ENCODE data around the gene CNGA4. TPM values are rescaled to one million over a fixed set of nuclear protein-coding genes. Genes with fewer than 3 reads are reported as not detected.

CNGA4 gene
- total RNA-seq, 1 donor from 2014 or later: not detected

DNA sequence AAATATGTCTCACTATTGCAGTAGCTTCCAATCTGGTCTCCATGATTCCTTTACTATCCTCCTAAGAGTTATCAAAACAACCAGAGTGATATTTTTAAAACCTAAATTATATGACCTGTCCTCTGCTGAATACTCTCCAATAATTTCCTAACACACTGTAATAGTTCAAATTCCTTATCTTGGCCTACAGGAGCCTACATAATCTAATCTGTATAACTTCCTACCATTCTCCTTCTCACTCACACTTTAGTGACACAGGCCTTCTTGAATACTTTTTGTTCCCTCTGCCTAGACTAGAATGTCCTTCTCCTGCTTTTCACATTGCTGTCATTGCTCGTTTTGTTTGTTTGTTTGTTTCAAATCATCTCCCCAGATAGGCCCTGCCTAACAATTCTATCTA is 13.9 kb upstream of the CNGA4 start:
- no peak overlapping the region for H3K4me3 ChIP-seq
- peak overlapping the region; percentile 19 for H3K27ac ChIP-seq
- DNase-seq: no peak
- no peaks in the 10 kb centered on the region for H3K9me3 ChIP-seq
- H3K27me3 ChIP-seq: no peaks in the 10 kb centered on the region
- peaks cover 26% of the 10 kb centered on the region for H3K4me1 ChIP-seq
- intact Hi-C loops (cut with DNase I): no loop called here
- H3K36me3 ChIP-seq: peaks cover 45% of the 10 kb centered on the region
- no peak for ATAC-seq
- TF ChIP-seq, protein P1, sequence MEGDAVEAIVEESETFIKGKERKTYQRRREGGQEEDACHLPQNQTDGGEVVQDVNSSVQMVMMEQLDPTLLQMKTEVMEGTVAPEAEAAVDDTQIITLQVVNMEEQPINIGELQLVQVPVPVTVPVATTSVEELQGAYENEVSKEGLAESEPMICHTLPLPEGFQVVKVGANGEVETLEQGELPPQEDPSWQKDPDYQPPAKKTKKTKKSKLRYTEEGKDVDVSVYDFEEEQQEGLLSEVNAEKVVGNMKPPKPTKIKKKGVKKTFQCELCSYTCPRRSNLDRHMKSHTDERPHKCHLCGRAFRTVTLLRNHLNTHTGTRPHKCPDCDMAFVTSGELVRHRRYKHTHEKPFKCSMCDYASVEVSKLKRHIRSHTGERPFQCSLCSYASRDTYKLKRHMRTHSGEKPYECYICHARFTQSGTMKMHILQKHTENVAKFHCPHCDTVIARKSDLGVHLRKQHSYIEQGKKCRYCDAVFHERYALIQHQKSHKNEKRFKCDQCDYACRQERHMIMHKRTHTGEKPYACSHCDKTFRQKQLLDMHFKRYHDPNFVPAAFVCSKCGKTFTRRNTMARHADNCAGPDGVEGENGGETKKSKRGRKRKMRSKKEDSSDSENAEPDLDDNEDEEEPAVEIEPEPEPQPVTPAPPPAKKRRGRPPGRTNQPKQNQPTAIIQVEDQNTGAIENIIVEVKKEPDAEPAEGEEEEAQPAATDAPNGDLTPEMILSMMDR (IDR thresholded peaks at IDR 0.05): no peak

DNA sequence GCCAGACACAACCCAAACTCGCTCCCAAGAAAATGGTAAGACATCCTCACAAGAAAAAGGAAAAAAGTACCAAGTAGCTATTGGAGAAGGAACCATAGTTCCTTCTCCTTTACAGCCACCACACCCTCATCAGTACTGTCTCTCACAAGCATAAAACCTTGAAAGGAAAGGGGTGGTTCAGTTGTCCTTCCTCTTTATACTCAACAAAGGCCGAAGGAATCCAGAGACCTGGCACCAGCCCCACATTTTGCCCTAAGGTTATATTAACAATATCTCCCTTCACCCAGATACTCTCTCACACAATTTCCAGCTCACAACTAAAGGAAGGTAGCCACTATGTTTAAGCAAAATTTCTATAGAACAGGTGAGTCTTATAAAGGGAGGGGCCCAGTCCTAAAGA is 13.0 kb upstream of the CNGA4 start:
- DNase-seq (no peak), ATAC-seq (peak; percentile 79)
- Histone ChIP-seq H3K36me3 (peaks cover 36% of the 10 kb centered on the region), H3K9me3 (no peaks in the 10 kb centered on the region), H3K4me1 (peaks cover 29% of the 10 kb centered on the region), H3K27me3 (no peaks in the 10 kb centered on the region), H3K27ac (no peak overlapping the region), H3K4me3 (no peak overlapping the region)
- intact Hi-C loops (cut with DNase I): no loop called here
- TF ChIP-seq, protein P1 (IDR thresholded peaks at IDR 0.05): no peak

DNA sequence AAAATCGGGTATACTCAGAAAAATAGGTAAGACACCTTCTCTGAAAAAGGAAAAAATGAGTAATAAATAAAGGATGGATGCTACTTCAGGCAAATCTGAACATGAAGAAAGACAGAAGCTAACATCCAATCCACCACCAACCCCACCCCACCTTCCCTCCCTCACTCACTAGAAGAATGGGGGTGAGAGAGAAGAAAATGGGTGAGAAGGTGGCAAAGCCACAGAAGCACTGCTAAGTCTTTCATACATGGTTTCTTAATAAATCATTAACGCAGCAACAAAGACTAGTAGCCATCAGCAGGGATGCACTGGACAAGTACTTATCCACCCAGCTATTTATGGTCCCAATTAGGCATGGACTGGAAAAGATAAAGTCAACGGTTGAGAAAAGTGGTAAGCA is 10.4 kb upstream of the CNGA4 start:
- peaks cover 10% of the 10 kb centered on the region for H3K36me3 ChIP-seq
- no peak overlapping the region for H3K4me3 ChIP-seq
- DNase-seq (no peak), ATAC-seq (no peak)
- no peaks in the 10 kb centered on the region for H3K9me3 ChIP-seq
- peaks cover 39% of the 10 kb centered on the region for H3K4me1 ChIP-seq
- TF ChIP-seq, protein P1 (IDR thresholded peaks at IDR 0.05): no peak
- no peak overlapping the region for H3K27ac ChIP-seq
- H3K27me3 ChIP-seq: no peaks in the 10 kb centered on the region
- intact Hi-C loops (cut with DNase I): no loop called here

DNA sequence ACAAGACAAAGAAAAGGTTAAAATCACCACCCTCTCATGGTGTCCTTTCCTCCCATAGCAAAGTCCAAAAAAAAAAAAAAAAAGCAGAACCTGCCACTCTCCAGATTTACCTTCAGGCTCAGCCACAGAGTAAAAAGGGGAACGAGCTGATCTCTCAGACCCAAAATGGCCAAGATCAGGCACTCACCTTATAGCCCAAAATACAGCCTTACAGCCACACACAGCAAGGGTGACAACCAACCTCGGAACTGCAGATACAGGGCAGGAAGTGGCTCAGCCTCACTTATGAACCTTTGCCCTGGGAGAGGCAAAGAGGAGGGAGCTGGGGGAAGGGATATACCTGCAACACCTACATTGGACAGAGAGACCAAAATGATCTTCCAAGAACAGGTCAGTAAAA is 9.0 kb upstream of the CNGA4 start:
- no peak for DNase-seq
- Histone ChIP-seq H3K36me3 (no peaks in the 10 kb centered on the region), H3K27me3 (no peaks in the 10 kb centered on the region), H3K27ac (no peak overlapping the region), H3K4me3 (no peak overlapping the region), H3K4me1 (peaks cover 38% of the 10 kb centered on the region), H3K9me3 (no peaks in the 10 kb centered on the region)
- intact Hi-C loops (cut with DNase I): no loop called here
- TF ChIP-seq, protein P1 (IDR thresholded peaks at IDR 0.05): no peak
- ATAC-seq: no peak

DNA sequence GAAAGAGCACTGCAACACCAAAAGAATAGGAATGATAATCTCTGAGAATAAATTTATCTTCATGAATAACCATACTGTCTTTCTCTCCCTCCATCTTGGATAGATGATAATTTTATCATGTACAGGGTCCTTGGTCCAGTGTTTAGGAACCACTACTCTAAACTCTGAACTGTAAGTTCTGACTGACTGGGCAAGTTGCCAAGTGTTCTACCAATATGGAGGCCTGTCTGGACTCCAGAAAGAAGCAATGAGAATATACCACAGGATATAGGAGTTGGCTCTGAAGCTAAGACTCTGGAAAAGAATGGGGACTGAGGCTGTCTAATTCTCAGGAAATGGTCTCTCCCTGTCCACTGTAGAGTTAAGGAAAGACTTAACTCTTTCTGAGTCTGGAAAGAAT is 6.0 kb upstream of the CNGA4 start:
- TF ChIP-seq, protein P1 (IDR thresholded peaks at IDR 0.05): no peak
- ATAC-seq (no peak), DNase-seq (no peak)
- intact Hi-C loops (cut with DNase I): no loop called here
- H3K4me3 ChIP-seq: no peak overlapping the region
- H3K27me3 ChIP-seq: no peaks in the 10 kb centered on the region
- no peaks in the 10 kb centered on the region for H3K36me3 ChIP-seq
- peaks cover 23% of the 10 kb centered on the region for H3K4me1 ChIP-seq
- H3K27ac ChIP-seq: no peak overlapping the region
- no peaks in the 10 kb centered on the region for H3K9me3 ChIP-seq

DNA sequence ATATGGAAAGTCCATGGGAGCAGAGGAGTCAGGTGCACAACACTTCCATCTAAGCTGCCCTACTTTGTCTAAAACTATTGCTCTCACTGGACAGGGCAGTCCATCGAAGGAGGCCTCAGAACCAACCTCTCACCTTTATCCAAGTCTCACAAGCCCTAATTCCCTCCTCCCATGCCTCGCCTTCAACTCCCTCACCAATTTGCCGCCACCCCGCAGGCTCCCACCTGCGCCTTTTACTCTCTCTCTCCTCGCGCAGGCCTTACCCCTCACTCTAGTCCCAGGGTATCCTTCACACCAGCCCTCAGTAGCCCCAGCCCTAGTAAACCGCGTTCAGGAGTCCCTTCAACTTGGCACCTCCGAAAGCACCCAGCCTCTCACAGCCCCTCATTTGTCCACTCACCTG is 4.9 kb upstream of the CNGA4 start:
- no peaks in the 10 kb centered on the region for H3K36me3 ChIP-seq
- H3K9me3 ChIP-seq: no peaks in the 10 kb centered on the region
- H3K27ac ChIP-seq: peak overlapping the region; percentile 83
- intact Hi-C loops (cut with DNase I): no loop called here
- ATAC-seq: no peak
- TF ChIP-seq, protein P1 (IDR thresholded peaks at IDR 0.05): no peak
- H3K4me3 ChIP-seq: peak overlapping the region; percentile 78
- H3K27me3 ChIP-seq: no peaks in the 10 kb centered on the region
- no peak for DNase-seq
- H3K4me1 ChIP-seq: peaks cover 23% of the 10 kb centered on the region
